Pancreas (tissue), 10 donors: ENCODE results near the gene DNAJC11. TPM values are rescaled to one million over a fixed set of nuclear protein-coding genes. Genes with fewer than 3 reads are reported as not detected.

ENCODE experiments used
- ATAC-seq, 4 donors: fragments of 200-7000 bp; cut with Tn5 transposase; one replicate each; pipeline versions ENCODE4 v1.8.0 to v1.9.1; 2020; ENCODE audit warnings: mild to moderate bottlenecking in 4 of 4, moderate library complexity in 4 of 4
- DNase-seq, 6 donors: peaks; one replicate each; pipeline ENCODE4 v3.0.0-alpha.2; 2020
- FAIRE-seq: peaks from 2 replicates; lab custom pipeline; 2012; peaks lifted over from hg19 to GRCh38; lab: Jason Lieb, UNC
- H3K27ac ChIP-seq, 4 donors: fragments of 200-600 bp; sonication (generic); 1 replicate in 3 of 4; 2 replicates in 1 of 4; pipeline versions ENCODE4 v1.5.0 to v1.8.0; 2020
- H3K27me3 ChIP-seq, 4 donors: fragments of 200-600 bp; one replicate each; pipeline ENCODE4 v1.8.0; 2021
- H3K36me3 ChIP-seq, 3 donors: fragments of 200-600 bp; sonication (generic) in 1 of 3; one replicate each; pipeline versions ENCODE4 v1.5.0 to v1.8.0; 2020 to 2021
- H3K4me1 ChIP-seq, 3 donors: fragments of 200-600 bp; one replicate each; pipeline ENCODE4 v1.8.0; 2021
- H3K4me3 ChIP-seq, 4 donors: fragments of 200-600 bp; sonication (generic) in 2 of 4; one replicate each; pipeline versions ENCODE4 v1.5.0 to v1.8.0; 2020 to 2021
- H3K9me3 ChIP-seq, 4 donors: fragments of 200-600 bp; one replicate each; pipeline ENCODE4 v1.8.0; 2021
- WGBS, 2 donors: extraction: QIAGEN DNeasy Blood & Tissue Kit; methylation state at CpG; one replicate each; pipeline ENCODE4 v1.1.7; 2013; 5-methylcytosine and 5-hydroxymethylcytosine counted together
- intact Hi-C, 3 donors: fragments of 100-400 bp; cut with DNase I; formaldehyde crosslinking; loops; one replicate each; pipeline versions ENCODE4 v1.11.1 to v1.14.2; 2022
- polyA plus RNA-seq, 2 donors: library from polyadenylated mRNA; stranded (reverse); fragments of 200-250 nt; gene quantifications; one replicate each; pipeline ENCODE4 v1.2.3, GENCODE V29; 2013
- total RNA-seq, 6 donors: library from RNA; stranded (reverse); fragmentation: NEBNext Ultra II Directional in 4 of 6; extraction: Animal tissue kit (Norgen Biotek cat#: 25700) in 4 of 6; gene quantifications; one replicate each; pipeline versions ENCODE4 v1.2.1 to v1.2.4, GENCODE V29; 2021 to 2023
- TF ChIP-seq, protein P1 (sequence below), 4 donors: fragments of 200-600 bp; sonication (generic) in 3 of 4; IDR thresholded peaks; one replicate each; pipeline versions ENCODE4 v1.5.0 to v1.8.0; 2021; ENCODE audit warnings: antibody characterized with exemption in 4 of 4
- donor health status: healthy with polysubstance abuse.
- donor health status: DM: no; HTN: no; CAD: no; lungs with moderate emphysema.
- donor health status: DM: no; HTN: no; CAD: no.
- donor health status: control.
- donor health status: control.
- donor health status: Bipolar disorder and iron deficiency.
- donor health status: DM: yes; HTN: yes; CAD: no.
- donor health status: DM: no; HTN: no; CAD: no.
- donor health status: DM: no; HTN: no; CAD: no.
- donor health status: DM: yes; HTN: yes; CAD: no.

The DNAJC11 gene
- total and polyA plus RNA-seq, 8 donors: 14.9 to 30.6 (median 20.2) TPM

DNA sequence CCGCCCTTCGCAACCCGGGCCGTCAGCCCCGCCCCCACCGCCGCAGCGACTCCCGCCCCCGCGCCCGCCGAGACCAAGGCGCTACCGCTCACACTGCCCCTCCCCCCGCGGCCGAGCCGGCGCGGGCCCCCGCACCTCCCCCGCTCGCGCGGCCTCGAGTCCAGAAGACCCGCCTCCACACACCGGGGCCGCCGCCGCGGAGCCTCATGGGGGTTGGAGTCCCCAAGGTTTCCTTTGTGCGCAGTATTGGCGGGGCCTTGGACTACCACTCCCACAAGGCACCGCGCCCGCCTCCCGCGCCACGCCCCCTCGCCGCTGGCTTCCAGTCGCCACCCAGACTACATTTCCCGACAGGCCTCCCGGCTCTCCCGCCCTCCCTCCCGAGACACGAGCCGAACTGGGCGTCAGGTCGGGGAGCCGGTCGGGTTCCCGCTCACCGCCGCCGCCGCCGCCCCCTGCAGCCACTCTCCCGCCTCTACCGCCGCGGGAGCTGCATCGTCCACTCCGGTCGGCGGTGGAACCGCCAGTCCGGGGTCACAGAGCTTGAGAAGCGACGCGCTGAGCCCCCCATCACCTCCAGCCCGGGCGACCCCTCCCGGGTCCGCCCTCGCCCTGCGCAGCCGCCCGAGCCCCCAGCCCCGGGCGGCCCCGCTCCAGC, 88.1 kb downstream of the DNAJC11 start, which contains the start of gene PHF13:
Gene PHF13 (plus strand): TSS at position 371 of the 658 bp plus-strand sequence. CDS start 336 bp downstream, outside the sequence.
- TF ChIP-seq, protein P1, sequence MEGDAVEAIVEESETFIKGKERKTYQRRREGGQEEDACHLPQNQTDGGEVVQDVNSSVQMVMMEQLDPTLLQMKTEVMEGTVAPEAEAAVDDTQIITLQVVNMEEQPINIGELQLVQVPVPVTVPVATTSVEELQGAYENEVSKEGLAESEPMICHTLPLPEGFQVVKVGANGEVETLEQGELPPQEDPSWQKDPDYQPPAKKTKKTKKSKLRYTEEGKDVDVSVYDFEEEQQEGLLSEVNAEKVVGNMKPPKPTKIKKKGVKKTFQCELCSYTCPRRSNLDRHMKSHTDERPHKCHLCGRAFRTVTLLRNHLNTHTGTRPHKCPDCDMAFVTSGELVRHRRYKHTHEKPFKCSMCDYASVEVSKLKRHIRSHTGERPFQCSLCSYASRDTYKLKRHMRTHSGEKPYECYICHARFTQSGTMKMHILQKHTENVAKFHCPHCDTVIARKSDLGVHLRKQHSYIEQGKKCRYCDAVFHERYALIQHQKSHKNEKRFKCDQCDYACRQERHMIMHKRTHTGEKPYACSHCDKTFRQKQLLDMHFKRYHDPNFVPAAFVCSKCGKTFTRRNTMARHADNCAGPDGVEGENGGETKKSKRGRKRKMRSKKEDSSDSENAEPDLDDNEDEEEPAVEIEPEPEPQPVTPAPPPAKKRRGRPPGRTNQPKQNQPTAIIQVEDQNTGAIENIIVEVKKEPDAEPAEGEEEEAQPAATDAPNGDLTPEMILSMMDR (IDR thresholded peaks at IDR 0.05): no peak
- Histone ChIP-seq H3K9me3 (no peaks in the 10 kb centered on the region), H3K27me3 (no peaks in the 10 kb centered on the region), H3K27ac (peak within 1 kb of the TSS; percentile 79 to 94 (median 87)), H3K4me3 (peak within 1 kb of the TSS; percentile 86 to 97 (median 91)), H3K36me3 (no peaks in the 10 kb centered on the region), H3K4me1 (peaks cover 6 to 9% (median 8%) of the 10 kb centered on the region in 3 donors)
- FAIRE-seq (no peak), DNase-seq (peak; percentile 99 to 100 (median 100)), ATAC-seq (peak; percentile 94 to 97 (median 94))
- WGBS, 2 donors: 0 to 1% methylated on average over 16 to 84 of the region's 84 CpGs
- intact Hi-C loops: no loop called here

DNA sequence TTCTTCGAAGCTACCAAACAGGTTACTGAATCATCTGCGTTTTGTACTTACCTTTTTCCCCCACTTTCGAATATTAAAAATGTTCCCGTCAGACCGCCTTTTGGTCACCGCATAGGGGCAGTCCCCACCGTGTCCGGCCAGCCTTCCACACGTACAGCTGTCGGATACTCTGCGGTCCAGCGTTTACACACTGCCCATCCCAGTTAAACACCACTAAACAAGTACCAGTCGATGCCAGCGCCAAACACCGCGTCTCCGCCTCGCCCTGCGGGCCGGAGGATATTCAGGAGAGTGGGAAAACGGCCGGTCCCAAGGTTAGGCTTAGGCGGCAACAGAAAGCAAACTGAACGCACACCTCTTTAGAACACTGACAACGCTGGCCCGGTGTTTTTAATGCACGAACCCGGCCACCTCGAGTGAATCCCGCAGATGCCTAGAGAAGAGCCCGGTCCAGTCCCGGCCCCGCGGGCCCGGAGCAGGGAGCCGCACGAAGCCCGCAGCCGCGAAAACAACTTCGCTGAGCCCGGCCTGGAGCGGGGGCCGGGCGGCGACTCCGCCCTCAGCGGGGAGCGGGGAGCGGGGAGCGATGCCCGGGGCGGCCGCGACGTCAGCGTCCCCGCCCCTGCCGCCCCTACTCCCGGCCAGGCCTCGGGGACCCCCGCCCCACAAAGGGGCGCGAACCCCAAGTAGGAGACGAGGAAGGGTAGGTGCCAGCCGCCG, 88.8 kb downstream of the DNAJC11 start:
- ATAC-seq (peak; percentile 56 to 71 (median 64)), FAIRE-seq (no peak), DNase-seq (peak in 5 of 6 donors; percentile 53 to 79 (median 62))
- intact Hi-C loops: no loop called here
- peak overlapping the region; percentile 69 to 94 (median 86) for H3K27ac ChIP-seq
- H3K9me3 ChIP-seq: no peaks in the 10 kb centered on the region
- no peaks in the 10 kb centered on the region for H3K36me3 ChIP-seq
- peak overlapping the region; percentile 52 to 97 (median 88) for H3K4me3 ChIP-seq
- TF ChIP-seq, protein P1 (IDR thresholded peaks at IDR 0.05): no peak
- WGBS, 2 donors: 0% methylated on average over 39 to 67 of the region's 67 CpGs
- H3K4me1 ChIP-seq: peaks cover 6 to 9% (median 8%) of the 10 kb centered on the region in 3 donors
- no peaks in the 10 kb centered on the region for H3K27me3 ChIP-seq

DNA sequence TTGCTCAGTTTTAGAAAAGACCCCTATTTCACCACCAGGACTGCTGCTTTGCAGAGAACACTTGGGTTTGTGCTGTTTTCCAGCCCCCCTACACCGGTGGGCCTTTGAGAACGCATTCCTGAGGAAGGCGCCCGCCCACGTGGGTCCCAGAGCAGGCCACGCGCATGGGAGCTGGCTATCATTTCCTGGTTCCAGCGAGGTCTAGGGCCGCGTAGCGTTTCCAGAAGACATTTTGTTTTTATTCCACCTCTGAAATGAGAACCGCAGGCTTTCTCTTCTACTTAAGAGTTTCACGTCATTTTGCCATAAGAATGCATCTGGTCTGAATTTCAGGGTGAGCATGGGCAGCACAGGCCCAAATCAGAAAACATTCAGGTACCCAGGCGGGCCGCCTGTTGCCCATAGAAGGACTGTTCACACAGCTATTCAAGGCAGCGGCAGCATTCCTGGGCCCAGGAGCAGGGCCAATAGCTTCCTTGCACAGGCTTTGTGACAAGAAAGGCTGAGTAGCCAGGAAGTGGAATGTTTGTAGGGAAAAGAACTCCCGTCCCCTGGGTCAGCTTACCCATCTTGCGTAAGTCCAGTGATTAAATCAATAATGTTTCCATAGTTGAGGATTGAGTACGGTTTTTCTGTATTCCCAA, 97.6 kb downstream of the DNAJC11 start:
- peak overlapping the region in 3 of 4 donors; percentile 63 to 95 (median 83) for H3K4me3 ChIP-seq
- FAIRE-seq: no peak
- TF ChIP-seq, protein P1 (IDR thresholded peaks at IDR 0.05): no peak
- peak in 4 of 6 donors; percentile 48 to 61 (median 56) for DNase-seq
- H3K27ac ChIP-seq: peak overlapping the region; percentile 94 to 99 (median 96)
- intact Hi-C loops: no loop called here
- ATAC-seq: no peak
- H3K4me1 ChIP-seq: peaks cover 0 to 29% (median 8%) of the 10 kb centered on the region in 3 donors
- WGBS, 2 donors: 52 to 57% methylated on average over 19 of the region's 19 CpGs
- no peaks in the 10 kb centered on the region for H3K27me3 ChIP-seq
- no peaks in the 10 kb centered on the region for H3K36me3 ChIP-seq
- no peaks in the 10 kb centered on the region for H3K9me3 ChIP-seq

DNA sequence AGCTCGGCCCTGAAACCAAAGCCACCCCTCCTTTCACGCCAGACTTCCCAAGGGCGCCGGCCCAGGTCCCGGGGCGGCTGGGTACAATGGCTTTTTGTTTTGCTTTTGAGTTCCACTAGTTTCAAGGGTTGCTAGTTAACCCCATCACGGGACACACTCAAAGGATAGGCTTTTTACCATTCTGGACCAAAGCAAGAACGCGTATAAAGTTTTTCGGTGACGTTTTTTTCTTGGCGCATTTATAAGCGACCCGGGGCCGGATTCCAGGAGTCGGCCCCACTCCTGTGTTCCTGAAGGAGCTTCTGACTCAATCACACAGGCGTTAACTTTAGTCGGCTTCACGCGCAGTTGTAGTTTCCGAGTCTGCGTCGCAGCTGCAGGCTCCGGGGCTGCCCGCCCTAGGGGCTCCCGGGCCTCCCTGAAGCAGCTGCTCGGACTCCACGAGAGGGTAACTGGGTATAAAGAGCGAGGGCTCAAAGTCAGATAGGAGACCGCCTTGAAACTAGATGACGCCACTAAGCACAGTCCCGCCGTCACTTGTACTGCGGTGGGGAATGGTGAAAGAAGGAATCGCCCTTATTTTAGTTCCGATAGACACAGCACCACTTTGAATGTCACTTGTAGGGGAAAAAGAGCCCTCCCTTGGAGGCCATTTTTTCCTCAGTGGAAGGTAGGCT, 98.2 kb downstream of the DNAJC11 start:
- Histone ChIP-seq H3K9me3 (no peaks in the 10 kb centered on the region), H3K27me3 (no peaks in the 10 kb centered on the region), H3K4me1 (peaks cover 0 to 33% (median 8%) of the 10 kb centered on the region in 3 donors), H3K27ac (peak overlapping the region; percentile 94 to 99 (median 96)), H3K36me3 (peaks cover 0 to 5% (median 0%) of the 10 kb centered on the region in 3 donors), H3K4me3 (peak overlapping the region; percentile 63 to 95 (median 88))
- TF ChIP-seq, protein P1 (IDR thresholded peaks at IDR 0.05): no peak
- ATAC-seq (peak; percentile 11 to 39 (median 22)), DNase-seq (peak; percentile 52 to 69 (median 64)), FAIRE-seq (no peak)
- 1% methylated on average over 36 of the region's 36 CpGs for WGBS, 2 donors
- intact Hi-C loops: no loop called here
